ENCODE results near the gene PTPRN2. TPM values are rescaled to one million over a fixed set of nuclear protein-coding genes. Genes with fewer than 3 reads are reported as not detected.
"Not testable (repeated sequence)": the region's sequence is repeated elsewhere in the genome, so short reads cannot be mapped to it uniquely, and the experiment has no call there.

The PTPRN2 gene
- total RNA-seq, 1 donor, result 0.09 TPM

DNA sequence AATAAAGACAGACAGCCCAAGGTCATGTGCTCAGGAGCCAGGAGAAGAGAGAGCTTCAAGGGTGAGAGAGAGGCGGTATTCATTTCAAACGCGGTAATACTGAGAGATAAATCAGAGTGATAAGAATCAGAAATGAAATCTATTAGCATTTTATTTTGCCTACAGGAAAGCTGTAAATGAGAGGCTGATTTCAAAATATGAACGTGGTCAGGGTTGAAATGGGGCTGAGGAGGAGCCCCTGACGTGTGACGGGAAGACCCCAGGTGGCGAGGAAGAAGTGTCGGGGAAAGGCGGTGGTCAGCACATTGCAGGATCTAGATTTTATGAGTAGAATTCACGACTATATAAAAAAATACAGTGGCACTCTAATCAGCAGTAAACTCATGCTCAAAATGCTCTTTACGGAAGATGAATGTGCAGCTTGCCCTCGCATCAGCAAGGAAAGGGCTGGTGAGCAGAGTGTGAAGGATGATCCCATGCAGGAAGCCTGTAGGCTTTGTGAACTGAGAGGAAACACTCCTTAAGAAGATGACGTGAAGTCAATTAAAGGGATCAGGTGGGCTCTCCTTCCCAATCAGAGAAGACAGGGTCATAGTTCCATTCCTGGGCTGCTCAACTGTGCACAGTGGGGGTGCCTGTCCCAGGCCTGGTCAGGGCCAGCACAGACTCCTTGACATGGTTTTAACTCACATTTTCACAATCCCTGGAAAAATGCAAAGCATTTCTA lies 360.2 kb downstream of the PTPRN2 start:
- TF ChIP-seq, protein P1, sequence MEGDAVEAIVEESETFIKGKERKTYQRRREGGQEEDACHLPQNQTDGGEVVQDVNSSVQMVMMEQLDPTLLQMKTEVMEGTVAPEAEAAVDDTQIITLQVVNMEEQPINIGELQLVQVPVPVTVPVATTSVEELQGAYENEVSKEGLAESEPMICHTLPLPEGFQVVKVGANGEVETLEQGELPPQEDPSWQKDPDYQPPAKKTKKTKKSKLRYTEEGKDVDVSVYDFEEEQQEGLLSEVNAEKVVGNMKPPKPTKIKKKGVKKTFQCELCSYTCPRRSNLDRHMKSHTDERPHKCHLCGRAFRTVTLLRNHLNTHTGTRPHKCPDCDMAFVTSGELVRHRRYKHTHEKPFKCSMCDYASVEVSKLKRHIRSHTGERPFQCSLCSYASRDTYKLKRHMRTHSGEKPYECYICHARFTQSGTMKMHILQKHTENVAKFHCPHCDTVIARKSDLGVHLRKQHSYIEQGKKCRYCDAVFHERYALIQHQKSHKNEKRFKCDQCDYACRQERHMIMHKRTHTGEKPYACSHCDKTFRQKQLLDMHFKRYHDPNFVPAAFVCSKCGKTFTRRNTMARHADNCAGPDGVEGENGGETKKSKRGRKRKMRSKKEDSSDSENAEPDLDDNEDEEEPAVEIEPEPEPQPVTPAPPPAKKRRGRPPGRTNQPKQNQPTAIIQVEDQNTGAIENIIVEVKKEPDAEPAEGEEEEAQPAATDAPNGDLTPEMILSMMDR (IDR thresholded peaks at IDR 0.05; ENCODE audit: insufficient read depth, low read length), result no peak
- H3K4me3 ChIP-seq (ENCODE audit: low read depth, low read length), result no peak overlapping the region
- DNase-seq (ENCODE audit: low read depth), result no peak

DNA sequence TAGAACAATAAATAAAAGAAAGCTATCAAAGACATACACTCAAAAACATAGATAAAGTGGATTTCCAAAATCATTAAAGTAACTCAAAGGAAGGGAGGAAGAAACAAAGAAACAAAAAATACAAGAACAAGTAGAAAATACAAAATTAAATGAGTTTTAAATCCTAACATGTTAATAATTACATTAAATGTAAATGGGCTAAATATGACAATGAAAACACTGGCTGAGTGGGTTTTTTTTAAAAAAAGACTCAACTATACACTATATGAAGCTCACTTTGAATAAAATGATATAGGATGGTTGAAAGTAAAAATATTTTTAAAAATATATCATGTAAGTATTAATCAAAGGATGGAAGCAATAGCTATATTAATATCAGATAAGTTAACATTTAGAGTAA lies 371.4 kb downstream of the PTPRN2 start:
- TF ChIP-seq, protein P1 (IDR thresholded peaks at IDR 0.05; ENCODE audit: insufficient read depth, low read length), result no peak
- no peak for DNase-seq (ENCODE audit: low read depth)

DNA sequence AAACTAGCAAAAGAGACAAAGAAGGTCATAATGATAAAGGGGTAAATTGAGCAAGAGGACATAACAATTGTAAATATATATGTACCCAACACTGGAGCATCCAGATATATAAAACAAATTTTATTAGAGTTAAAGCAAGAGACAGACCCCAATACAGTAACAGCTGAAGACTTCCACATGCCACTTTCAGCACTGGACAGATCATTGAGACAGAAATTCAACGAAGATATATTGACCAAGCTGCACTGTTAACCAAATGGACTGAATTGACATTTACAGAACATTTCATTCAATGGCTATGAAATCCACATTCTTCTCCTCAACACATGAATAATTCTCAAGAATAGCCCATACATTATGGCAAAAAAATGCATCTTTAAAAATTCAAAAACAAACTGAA lies 378.2 kb downstream of the PTPRN2 start:
- TF ChIP-seq, protein P1 (IDR thresholded peaks at IDR 0.05; ENCODE audit: insufficient read depth, low read length), result no peak
- DNase-seq (ENCODE audit: low read depth), result no peak
- no peak overlapping the region for H3K4me3 ChIP-seq (ENCODE audit: low read depth, low read length)

More for the DNA sequence above, 371.4 kb downstream of the PTPRN2 start:
- H3K4me3 ChIP-seq (ENCODE audit: low read depth, low read length), result no peak overlapping the region

DNA sequence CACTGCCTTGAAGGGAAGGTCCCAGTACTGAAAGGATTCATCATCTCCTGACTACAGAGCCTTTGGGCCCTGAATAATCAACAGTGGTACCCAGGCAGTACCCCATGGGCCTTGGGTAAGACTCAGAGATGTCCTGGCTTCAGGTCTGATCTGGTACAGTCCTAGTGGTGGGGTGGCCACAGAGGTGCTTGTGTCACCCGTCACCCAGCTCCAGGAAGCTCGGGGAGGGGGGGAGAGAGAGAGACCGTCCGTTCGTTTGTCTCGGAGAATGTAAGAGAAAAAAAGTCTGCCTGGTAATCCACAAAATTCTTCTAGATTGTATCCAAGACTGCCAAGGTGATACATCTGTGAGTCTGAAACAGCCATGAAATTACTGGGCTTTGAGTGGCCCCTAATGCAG lies 381.3 kb downstream of the PTPRN2 start:
- H3K4me3 ChIP-seq (ENCODE audit: low read depth, low read length), result no peak overlapping the region
- TF ChIP-seq, protein P1 (IDR thresholded peaks at IDR 0.05; ENCODE audit: insufficient read depth, low read length), result no peak
- no peak for DNase-seq (ENCODE audit: low read depth)

DNA sequence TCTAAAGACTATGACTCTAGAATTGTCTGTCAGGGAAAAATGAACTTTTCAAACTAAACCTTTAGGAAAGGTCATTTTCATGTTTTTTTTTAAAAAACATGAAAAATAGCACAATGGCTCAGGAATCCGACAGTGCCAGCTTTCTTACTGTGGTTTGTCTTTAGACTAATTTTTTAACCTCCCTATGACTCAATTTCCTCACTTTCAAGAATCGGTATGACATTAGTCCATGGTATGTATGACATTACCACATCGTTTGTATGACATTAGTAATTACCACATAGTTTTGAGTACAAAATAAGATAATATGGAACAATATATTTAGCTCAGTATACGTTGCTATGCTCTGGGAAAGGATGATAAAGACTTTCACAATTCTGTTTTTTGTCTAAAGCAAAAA lies 383.2 kb downstream of the PTPRN2 start:
- H3K4me3 ChIP-seq (ENCODE audit: low read depth, low read length), result no peak overlapping the region
- no peak for DNase-seq (ENCODE audit: low read depth)
- TF ChIP-seq, protein P1 (IDR thresholded peaks at IDR 0.05; ENCODE audit: insufficient read depth, low read length), result no peak

DNA sequence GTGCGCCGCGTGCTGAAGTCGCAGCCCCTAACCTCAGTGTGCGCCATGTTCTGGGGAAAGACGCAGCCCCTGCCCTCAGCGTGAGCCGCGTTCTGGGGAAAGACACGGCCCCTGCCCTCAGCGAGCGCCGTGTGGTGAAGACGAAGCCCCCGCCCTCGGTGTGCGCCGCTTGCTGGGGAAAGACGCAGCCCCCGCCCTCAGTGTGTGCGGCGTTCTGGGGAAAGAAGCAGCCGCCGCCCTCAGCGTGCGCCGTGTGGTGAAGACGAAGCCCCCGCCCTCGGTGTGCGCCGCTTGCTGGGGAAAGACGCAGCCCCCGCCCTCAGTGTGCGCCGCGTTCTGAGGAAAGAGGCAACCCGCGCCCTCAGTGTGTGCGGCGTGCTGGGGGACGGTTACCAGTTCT lies 383.7 kb downstream of the PTPRN2 start:
- DNase-seq (ENCODE audit: low read depth); H3K4me3 ChIP-seq (ENCODE audit: low read depth, low read length): not testable (repeated sequence)

DNA sequence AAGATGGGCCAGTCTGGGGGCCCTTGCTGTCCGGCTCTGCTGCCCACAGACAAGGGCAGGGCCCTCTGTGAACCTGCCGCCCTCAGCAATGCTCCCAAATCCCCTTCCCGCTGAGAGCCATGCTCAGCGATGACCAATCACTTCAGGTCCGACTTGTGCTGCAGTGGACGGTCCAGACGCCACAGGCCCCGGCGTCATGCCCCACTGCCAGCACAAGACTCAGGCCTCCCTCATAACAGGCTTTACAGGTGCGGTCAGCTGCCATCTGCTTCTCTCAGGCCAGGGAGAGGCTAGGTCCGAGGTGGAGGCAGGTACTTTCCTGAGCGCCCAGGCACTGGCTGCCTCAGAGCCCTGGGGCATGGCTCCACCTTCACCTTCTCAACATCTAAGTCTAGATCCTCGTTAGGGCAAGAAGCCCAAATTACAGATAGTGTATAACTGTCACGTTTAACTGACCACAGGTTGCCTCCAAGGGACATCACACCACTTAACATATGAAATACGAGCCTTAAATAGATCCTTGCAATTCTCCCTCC lies 393.2 kb downstream of the PTPRN2 start:
- TF ChIP-seq, protein P1 (IDR thresholded peaks at IDR 0.05; ENCODE audit: insufficient read depth, low read length), result no peak
- no peak for DNase-seq (ENCODE audit: low read depth)
- no peak overlapping the region for H3K4me3 ChIP-seq (ENCODE audit: low read depth, low read length)

All from fibroblast of the aortic adventitia (primary cell).